ENCODE results near the gene CEP85.
A peak's percentile ranks its signal among the peaks of the same experiment; 100 is the strongest.

Gene CEP85

GRCh38 chr1:26315874-26316850 is 82.2 kb downstream of the CEP85 start:
- no peak overlapping the region for H3K4me3 ChIP-seq (ENCODE audit: low read depth, low read length)
- no peak for DNase-seq (ENCODE audit: low read depth)
- TF ChIP-seq CTCF (IDR thresholded peaks at IDR 0.05; ENCODE audit: control insufficient read depth, extremely low read depth, insufficient read depth), result no peak

- no peak for TF ChIP-seq CTCF (IDR thresholded peaks at IDR 0.05; ENCODE audit: control insufficient read depth, extremely low read depth, insufficient read depth)
- no peak overlapping the region for H3K4me3 ChIP-seq (ENCODE audit: low read depth, low read length)
- no peak for DNase-seq (ENCODE audit: low read depth)
Observed at GRCh38 chr1:26317146-26317545, 83.1 kb downstream of the CEP85 start.

GRCh38 chr1:26317612-26318337 is 83.8 kb downstream of the CEP85 start, which contains the start of gene CD52:
Gene CD52, plus strand, starts transcription at chr1:26317958. Its CDS starts 60 bp downstream, at chr1:26318018.
- no peak within 1 kb of the TSS for H3K4me3 ChIP-seq (ENCODE audit: low read depth, low read length)
- TF ChIP-seq CTCF (IDR thresholded peaks at IDR 0.05; ENCODE audit: control insufficient read depth, extremely low read depth, insufficient read depth), result no peak
- DNase-seq (ENCODE audit: low read depth), result no peak

GRCh38 chr1:26318338-26319064 is 84.5 kb downstream of the CEP85 start:
- DNase-seq (ENCODE audit: low read depth), result no peak
- H3K4me3 ChIP-seq (ENCODE audit: low read depth, low read length), result no peak overlapping the region
- TF ChIP-seq CTCF (IDR thresholded peaks at IDR 0.05; ENCODE audit: control insufficient read depth, extremely low read depth, insufficient read depth), result no peak

GRCh38 chr1:26320896-26321295 is 86.9 kb downstream of the CEP85 start:
- no peak overlapping the region for H3K4me3 ChIP-seq (ENCODE audit: low read depth, low read length)
- TF ChIP-seq CTCF (IDR thresholded peaks at IDR 0.05; ENCODE audit: control insufficient read depth, extremely low read depth, insufficient read depth), result no peak
- no peak for DNase-seq (ENCODE audit: low read depth)

- TF ChIP-seq CTCF (IDR thresholded peaks at IDR 0.05; ENCODE audit: control insufficient read depth, extremely low read depth, insufficient read depth), result peak; percentile 63
- no peak overlapping the region for H3K4me3 ChIP-seq (ENCODE audit: low read depth, low read length)
Observed at GRCh38 chr1:26321315-26322041, 87.5 kb downstream of the CEP85 start.

More at GRCh38 chr1:26321315-26322041, 87.5 kb downstream of the CEP85 start:
- DNase-seq (ENCODE audit: low read depth), result no peak

All from LNCaP clone FGC (cell line).